Measurements from ENCODE around the gene RASL10A.

RASL10A gene

GRCh38 chr22:29266564-29267461 lies 48.7 kb downstream of the RASL10A start:
- no peak for DNase-seq

- DNase-seq: no peak
Measured at GRCh38 chr22:29265929-29266328, 49.6 kb downstream of the RASL10A start.

DNA sequence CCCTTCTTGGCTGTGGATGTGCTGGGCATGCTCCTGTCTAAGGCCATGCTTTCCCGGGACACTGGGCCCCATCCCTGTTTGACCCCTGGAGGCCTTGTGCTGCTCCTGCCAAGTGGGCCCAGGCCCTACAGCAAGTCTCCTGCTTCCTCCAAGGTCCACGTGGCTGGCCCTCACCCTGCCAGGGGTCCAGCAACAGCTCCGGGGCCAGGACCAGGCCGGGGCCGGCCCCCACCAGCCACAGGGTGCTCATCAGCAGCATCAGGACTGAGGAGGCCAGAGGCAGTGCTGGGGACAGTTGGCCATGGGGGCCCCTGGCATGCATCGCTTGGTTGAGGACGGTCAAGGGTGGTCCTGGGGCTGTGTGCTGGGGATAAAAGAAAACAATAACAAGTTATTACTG lies 50.2 kb downstream of the RASL10A start:
- no peak for DNase-seq

GRCh38 chr22:29263791-29264276 lies 51.7 kb downstream of the RASL10A start:
- no peak for DNase-seq
